T-helper 22 cell (primary cell): ENCODE measurements around the gene ATR.
"Not testable (repeated sequence)": the region's sequence is repeated elsewhere in the genome, so short reads cannot be mapped to it uniquely, and the experiment has no call there.

Source experiments
- DNase-seq: peaks from one replicate; pipeline ENCODE4 v3.0.0-alpha.2; 2020; ENCODE audit warnings: low read depth

Gene ATR

DNA sequence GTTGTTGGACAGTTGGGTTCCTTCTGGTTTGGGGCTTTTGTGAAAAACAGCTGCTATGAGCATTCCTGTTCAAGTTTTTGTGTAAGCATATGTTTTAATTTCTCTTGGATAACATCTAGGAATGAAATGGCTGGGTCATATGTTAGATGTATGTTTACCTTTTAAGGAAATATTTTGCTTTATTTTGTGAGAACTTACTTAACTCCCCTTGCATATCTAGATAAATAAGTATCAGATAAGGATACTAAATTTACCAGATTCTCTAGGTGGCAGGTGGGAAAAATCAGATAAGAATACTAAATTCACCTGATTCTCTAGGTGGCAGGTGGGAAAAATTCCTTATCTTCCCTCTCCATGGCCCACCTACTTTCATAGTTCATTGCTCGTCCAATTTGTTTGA is 16.6 kb upstream of the ATR start:
- no peak for DNase-seq

DNA sequence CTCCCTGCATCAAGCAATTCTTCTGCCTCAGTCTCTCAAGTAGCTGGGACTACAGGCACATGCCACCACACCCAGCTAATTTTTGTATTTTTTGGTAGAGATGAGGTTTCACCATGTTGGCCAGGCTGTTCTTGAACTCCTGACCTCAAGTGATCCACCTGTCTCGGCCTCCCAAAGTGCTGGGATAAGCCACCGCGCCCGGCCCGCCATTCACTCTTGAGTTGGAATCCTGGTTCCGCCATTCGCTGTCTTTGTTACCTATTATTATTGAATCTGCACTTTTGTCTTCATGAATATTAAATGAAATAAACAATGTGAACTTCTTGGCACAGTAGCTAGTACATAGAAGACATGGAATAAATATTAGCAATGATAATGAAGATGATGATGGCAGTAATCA is 13.7 kb upstream of the ATR start:
- not testable (repeated sequence) for DNase-seq

DNA sequence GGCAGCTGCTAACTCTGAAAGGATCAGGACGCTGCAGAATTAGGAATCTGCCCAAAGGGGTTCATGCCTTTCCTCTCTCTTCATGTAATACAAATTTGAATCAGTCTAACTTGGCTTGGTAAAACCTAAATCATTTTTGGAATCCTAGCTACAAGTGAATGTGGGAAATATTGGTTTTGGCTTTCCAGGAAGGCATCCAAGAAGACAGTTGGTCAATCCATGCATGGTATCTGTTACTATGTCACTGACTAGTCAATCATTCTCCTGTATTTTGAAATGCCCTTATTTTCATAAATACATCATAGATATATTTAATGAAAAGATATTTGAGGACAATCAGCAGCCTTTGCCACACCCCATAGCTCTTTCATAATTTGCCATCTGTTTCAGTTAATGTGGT is 10.2 kb upstream of the ATR start:
- no peak for DNase-seq

DNA sequence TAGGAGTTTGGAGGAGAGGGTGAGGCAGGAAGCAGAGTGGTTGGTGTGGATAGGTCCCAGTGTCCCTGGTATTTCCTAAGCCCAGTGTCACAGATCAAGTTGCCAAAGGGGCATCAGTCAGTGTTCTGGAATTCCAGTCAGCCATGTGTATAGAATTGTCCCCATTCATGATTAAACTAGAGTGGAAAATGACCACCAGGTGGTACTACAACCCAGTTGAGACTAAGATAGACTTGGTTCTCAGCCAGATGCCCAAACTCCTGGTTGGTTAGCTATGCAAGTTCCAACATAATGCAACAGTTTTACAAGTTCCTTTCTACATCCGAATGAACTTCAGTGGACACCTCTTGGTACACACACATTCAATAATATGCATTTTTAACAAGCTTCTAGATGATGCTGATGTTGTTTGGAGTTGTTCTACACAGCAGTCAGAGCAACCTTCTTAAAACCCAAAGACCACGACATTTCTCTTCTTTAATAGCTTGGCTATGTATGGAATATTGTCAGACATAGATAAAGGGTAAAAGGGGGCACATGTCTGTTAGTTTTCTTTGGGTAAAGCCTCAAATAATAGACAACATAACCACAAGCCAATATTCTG is 8.4 kb upstream of the ATR start:
- DNase-seq: no peak

DNA sequence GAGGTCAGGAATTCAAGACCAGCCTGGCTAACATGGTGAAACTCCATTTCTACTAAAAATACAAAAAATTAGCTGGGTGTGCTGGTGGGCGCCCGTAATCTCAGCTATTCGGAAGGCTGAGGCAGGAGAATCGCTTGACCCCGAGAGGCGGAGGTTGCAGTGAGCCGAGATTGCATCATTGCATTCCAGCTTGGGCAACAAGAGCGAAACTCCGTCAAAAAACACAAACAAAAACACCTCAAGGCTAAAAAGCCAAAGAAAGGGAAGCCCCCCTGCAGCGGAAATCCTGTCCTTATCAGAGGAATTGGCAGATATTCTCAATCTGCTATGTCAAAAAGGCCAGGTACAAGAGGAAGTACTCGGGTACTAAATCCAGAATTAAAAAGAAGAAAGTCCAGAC is 2.5 kb upstream of the ATR start:
- not testable (repeated sequence) for DNase-seq

DNA sequence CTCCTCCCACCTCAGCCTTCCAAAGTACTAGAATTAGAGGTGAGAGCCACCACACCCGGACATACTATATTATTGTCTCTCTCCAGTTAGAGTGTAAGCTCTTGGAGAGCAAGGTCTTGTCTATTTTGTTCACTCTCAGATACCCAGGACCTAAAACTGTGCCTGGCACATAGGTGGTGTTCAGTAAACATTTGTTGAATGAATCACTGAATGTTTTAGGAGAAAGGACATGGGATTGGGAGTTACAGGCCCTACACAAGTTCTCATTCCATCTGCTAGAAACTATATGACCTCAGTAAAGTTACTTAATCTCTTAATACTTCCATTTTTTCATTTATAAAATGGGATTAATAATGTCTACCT is 1.5 kb upstream of the ATR start:
- no peak for DNase-seq

DNA sequence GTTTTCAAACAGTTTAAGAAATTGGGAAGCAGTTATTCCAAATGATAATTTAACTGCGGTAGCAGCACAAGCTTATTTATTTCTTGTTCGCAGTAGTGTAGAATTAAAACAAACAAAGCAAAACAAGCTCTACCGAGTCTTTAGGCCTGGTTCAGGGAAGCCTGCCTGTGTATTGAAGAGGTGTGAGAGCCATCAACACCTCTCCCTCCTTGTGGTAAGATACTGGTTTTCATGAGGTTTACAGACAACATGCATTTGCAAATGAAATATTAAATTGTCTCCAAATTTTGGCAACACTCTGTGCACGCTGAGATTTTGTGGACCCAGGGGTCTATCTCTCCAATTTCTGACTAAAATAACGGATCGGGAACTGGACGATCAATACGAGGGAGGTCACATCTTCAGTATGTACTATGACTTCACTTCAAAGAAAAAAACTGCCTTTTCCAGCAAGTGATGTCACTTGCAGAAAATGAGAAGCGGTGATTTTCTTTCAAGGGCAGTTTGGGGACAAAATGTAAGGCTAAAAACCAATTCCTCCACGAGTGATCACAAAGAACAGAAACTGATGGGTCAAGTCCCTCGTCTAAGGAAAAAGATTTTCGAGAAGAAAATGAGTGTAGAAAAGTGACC is 721 bp downstream of the ATR start:
- DNase-seq: no peak

DNA sequence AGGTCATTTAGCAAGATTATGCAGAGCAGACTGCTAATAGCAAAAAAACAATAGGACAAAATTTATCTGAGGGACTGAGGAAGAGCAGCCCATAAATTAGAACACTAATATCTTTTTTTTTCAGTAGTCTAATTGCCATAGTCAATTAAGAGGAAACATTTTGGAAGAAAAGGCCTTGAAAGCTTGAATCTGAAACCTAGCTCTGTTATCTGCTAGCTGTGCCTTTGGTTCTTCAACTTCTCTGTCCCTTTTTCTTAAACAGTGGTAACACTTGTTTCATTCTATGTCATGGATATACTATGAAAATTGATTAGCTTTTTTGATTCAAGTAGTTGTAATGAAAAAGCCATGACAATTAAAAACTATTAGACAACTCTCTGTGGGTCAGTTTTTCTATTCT is 1.7 kb downstream of the ATR start:
- no peak for DNase-seq

DNA sequence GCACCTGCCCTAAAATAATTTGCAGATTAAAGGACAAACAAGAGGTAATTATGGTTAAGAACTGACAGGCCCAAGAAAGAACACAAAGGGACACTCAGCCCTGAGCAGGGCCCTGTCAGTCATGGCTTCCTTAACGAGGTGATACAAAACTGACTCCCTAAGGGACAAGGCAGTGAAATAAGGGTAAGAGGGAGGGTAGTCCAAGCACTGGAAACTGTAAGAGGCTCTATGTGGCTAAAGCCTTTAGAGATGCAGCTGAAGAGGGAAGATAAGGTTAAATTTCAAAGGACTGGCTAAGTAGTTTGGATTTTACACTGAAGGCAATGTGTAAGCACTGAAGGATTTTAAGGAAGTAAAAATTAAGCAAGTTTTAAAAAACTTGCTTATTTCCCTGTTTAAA is 3.9 kb downstream of the ATR start:
- DNase-seq: no peak

DNA sequence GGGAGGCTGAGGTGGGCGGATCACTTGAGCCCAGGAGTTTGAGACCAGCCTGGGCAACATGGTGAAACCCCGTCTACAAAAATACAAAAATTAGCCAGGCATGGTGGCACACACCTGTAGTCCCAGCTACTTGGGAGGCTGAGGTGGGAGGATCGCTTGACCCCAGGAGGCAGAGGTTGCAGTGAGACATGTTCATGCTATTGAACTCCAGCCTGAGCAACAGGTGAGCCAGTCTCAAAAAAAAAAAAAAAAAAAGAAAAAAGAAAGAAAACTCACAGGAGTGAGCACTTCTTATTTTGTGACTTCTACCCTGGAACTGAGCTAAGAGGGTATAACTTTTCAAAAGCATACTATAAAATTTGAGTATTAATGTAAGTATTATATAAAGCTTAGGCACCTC is 4.3 kb downstream of the ATR start:
- not testable (repeated sequence) for DNase-seq

DNA sequence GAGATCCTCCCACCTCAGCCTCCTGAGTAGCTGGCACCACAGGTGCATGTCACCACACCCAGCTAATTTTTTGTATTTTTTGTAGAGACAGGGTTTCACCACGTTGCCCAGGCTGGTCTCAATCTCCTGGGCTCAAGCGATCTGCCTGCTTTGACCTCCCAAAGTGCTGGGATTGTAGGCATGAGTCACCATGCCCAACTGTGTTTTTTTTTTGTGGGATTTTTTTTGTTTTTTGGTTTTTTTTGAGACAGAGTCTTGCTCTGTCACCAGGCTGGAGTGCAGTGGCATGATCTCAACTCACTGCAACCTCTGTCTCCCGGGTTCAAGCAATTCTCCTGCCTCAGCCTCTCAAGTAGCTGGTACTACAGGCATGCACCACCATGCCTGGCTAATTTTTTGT is 9.1 kb downstream of the ATR start:
- not testable (repeated sequence) for DNase-seq

DNA sequence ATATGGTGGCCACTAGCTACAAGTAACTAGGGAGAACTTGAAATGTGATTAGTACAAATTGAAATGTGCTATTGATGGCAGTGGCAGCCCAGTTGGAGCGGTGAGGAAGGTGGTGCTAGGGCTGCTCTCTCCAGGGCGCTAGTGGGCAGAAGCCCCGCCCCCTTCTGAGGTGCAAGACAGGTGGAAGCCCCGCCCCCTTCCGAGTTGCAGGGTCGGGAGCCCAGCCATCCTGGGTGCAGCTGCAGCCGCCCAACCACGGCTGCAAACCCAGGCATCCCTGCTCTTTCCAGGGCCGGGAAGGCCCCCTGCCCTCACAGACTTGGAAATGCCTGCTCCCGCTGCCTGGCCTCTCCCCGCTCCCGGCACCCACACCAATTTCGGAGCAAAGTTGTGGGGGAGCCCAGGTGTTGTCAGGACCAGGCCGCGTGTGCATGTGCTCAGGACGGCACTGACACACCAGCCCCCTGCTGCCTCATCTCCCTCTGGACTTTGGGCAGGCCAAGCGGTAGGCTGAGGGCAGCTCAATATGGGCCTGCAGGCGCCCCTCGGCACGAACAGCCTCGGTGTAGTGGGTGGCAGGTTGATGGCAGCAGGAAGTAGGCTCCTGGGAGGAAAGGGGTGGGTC is 10.0 kb downstream of the ATR start:
- DNase-seq: no peak

DNA sequence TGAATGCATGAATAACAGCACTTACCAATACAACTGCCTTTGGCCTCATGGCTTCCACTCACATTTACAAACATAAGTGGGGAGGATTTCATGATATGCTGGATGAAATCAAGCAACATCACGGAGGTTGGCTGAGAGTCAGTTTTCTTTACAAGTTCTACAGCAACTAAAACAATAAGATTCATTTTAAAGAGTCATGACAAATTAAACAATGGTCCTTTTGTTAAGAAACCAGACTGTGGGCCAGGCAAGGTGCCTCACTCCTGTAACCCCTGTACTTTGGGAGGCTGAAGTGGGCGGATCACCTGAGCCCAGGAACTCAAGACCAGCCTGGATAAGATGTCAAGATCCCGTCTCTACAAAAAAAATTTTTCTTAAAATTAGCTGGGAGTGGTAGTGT is 12.4 kb downstream of the ATR start:
- DNase-seq: no peak

DNA sequence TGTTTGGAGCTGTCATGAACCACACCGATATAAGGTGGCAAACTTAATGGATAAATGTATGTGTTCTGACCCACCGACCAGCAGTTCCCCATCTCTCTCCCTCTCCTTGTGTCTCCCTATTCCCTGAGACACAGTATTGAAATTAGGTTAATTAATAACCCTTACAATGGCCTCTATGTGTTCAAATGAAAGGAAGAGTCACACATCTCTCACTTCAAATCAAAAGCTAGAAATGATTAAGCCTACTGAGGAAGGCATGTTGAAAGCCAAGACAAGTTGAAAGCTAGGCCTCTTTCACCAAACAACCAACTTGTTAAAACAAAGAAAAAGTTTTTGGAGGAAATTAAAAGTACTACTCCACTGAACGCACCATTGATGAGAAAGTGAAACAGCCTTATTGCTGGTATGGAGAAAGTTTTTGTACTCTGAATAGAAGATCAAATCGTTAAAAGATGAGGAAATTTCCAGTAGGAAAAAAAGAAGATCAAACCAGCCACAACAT is 15.0 kb downstream of the ATR start:
- DNase-seq: no peak

DNA sequence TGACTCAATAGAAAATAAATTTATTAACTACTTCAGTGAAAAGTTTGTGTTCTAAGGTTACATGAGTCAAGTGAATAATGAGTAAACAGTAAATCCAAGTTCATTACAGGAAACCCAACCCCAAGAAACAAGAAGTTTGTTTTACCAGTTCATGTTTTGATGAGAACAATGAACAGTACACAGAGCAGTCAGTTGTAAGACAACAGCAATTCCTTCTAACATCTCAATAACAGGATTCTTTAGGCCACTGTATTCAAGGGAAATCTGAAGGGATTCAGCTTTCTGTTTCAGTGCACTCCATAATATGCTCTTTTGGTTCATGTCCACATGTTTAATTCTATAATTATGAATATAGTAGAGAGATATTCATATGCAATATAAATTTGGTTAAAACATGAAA is 18.4 kb downstream of the ATR start:
- DNase-seq: no peak

DNA sequence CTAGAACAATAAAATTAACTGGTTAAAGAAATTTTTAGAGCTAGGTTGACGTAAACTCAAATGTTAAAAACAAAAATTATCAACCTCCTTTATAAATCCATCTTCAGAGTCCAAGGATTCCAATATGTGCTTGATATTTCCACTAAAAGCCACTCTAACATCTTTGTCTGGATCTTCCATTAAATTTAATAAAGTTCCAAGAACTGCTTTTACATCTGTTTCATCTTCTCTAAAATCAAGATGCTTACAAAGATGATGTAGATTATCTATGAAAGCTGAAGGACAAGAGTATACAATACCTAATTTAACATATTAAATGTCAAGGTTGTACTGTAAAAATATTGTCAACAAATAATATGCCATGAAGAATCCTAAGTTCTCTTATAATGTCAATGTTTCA is 24.8 kb downstream of the ATR start:
- DNase-seq: no peak

DNA sequence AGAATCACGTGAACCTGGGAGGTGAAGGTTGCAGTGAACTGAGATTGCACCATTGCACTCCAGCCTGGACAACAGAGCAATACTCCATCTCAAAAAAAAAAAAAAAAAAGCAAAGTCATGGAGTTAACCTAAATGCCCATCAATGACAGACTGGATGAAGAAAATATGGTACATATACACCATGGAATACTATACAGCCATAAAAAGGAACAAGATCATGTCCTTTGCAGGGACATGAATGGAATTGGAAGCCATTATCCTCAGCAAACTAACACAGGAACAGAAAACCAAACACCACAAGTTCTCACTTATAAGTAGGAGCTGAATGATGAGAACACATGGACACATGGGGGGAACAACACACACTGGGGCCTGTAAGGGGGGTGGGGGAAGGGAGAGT is 26.0 kb downstream of the ATR start:
- not testable (repeated sequence) for DNase-seq

DNA sequence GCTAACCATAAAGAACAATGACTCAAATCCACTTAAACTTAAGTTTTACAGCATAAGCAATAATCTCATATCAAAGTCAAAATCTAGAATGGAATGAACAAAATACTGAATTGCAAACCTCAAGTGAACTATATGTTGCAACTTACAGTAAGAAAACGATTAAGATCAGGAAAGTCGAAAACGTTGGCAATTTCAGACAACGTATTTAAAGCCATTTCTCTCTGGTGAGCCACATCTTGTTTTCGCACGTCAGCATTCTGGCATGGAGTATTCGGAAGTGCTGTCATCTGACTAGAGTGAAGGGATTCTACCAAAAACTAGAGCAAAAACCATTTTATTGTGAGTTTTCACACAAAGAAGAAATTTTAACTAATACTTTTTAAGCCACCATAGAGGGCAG is 28.5 kb downstream of the ATR start:
- DNase-seq: no peak

DNA sequence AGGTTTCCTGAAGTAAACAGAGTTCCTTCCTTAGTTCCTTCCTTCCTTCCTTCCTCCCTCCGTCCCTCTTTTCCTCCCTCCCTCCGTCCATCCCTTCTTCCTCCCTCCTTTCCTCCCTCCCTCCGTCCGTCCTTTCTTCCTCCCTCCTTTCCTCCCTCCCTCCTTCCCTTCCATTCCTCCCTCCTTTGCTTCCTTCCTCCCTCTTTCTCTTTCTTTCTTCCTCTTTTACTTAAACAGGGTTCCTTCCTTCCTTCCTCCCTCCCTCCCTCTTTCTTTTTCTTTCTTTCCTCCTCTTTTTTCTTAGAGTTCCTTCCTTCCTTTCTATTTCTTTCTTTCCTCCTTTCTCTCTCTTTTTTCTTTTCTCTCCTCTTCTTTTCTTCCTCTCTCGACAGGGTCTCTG is 35.2 kb downstream of the ATR start:
- DNase-seq: no peak

DNA sequence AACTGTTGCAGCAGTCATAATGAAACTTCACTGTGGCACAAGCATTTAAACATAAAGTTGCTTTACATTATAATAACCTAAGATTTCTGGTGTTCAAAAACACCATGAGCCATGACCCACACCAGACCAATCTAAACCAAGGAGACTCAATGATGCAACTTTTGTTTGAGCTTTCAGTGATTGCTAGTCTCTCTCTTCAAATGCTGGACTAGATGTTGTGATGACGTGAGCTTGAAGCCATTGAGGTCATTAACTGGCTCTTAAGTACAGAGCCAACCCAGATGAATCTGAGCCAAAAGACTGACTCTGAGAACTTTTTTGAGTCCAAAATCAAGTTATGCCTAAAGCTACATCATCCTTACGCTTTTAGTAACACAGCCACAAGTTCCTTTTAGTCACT is 36.5 kb downstream of the ATR start:
- no peak for DNase-seq

DNA sequence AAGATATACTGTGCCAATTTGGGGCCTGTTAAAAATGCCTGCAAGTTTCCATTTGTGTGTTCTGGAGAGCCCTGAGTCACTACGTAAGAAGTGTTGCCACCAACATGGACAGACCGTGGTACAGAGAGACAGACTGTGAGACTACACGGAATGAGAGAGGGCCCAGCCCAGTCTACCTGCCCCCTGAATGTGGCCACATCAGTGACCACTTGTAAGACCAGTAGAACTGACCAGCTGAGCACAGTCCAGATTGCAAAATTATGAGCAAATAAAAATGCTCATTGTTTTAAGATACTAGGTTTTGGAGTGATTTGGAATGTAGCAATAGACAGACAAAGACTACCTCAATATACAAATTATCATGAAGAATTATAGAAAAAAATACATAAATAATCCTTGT is 42.0 kb downstream of the ATR start:
- DNase-seq: no peak

DNA sequence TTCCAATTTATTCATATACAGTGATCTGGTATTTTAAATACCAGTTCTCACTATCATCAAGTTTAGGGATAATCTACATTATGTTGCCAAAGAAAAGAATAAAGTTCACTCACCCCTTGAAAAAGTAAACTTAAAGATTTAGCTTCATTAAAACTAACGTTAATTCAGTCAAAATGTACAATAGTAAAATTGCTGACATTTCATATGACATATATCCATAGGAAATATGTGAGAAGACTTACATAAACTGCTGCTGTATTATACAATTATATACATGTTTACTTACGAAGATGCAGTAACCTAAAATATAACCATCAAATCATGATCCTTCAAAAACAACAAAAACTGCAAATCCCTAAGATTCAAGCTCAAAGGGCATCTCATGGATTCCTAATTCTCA is 44.0 kb downstream of the ATR start:
- DNase-seq: no peak

DNA sequence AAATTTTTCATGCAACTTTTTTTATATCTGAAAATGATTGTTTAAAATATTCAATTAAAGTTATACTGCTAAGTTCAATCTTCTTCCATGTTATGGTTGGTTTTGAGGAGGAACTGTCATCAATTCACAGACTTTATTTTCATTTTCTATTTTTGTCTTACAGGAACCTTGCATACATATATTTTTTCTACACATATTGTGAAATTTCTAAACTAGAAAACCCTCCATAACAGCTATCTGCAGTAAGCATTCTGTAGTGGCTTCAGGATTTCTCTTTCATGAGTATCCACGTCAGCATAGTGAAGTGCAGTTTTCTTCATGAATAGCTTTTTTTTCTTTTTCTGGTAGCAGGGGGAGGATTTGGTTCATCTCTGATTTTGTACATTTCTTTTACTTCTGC is 48.2 kb downstream of the ATR start:
- DNase-seq: no peak
